ENCODE results near the gene ITGA5.
A peak's percentile ranks its signal among the peaks of the same experiment; 100 is the strongest.

Gene ITGA5

GRCh38 chr12:54349036-54349435 lies 70.0 kb downstream of the ITGA5 start:
- H3K9ac ChIP-seq (ENCODE audit: insufficient read length) = no peak overlapping the region
- TF ChIP-seq EZH2 (IDR thresholded peaks at IDR 0.05) = no peak
- TF ChIP-seq POLR2AphosphoS5 (IDR thresholded peaks at IDR 0.05; ENCODE audit: borderline replicate concordance, low read depth, low read length) = no peak
- TF ChIP-seq FOXP2 (optimal IDR thresholded peaks at IDR 0.05; ENCODE audit: control extremely low read depth, extremely low read length, insufficient read depth) = no peak
- no peak for DNase-seq (ENCODE audit: low read depth, low spot score)
- no peak overlapping the region for H3K4me3 ChIP-seq
- H3K36me3 ChIP-seq (ENCODE audit: insufficient read depth, low read length) = peaks cover 54% of the 10 kb centered on the region
- H3K9me3 ChIP-seq (ENCODE audit: low read depth, low read length) = no peaks in the 10 kb centered on the region
- H3K27ac ChIP-seq = peak overlapping the region; percentile 99
